Measurements from ENCODE around the gene DNAJC5G.

- TF ChIP-seq CTCF (IDR thresholded peaks at IDR 0.05) (peak in 1 of 2 donors; percentile 20), POLR2AphosphoS5 (IDR thresholded peaks at IDR 0.05) (no peak)
These were observed 10.3 kb upstream of the DNAJC5G start for GRCh38 chr2:27264753-27265535.
